ENCODE results near the gene ZNF74. TPM values are rescaled to one million over a fixed set of nuclear protein-coding genes. Genes with fewer than 3 reads are reported as not detected.
A peak's percentile ranks its signal among the peaks of the same experiment; 100 is the strongest.
"Not testable (repeated sequence)": the region's sequence is repeated elsewhere in the genome, so short reads cannot be mapped to it uniquely, and the experiment has no call there.

Gene ZNF74
- total and polyA plus RNA-seq, 7 donors: 2.1 to 4.8 (median 4.0) TPM

DNA sequence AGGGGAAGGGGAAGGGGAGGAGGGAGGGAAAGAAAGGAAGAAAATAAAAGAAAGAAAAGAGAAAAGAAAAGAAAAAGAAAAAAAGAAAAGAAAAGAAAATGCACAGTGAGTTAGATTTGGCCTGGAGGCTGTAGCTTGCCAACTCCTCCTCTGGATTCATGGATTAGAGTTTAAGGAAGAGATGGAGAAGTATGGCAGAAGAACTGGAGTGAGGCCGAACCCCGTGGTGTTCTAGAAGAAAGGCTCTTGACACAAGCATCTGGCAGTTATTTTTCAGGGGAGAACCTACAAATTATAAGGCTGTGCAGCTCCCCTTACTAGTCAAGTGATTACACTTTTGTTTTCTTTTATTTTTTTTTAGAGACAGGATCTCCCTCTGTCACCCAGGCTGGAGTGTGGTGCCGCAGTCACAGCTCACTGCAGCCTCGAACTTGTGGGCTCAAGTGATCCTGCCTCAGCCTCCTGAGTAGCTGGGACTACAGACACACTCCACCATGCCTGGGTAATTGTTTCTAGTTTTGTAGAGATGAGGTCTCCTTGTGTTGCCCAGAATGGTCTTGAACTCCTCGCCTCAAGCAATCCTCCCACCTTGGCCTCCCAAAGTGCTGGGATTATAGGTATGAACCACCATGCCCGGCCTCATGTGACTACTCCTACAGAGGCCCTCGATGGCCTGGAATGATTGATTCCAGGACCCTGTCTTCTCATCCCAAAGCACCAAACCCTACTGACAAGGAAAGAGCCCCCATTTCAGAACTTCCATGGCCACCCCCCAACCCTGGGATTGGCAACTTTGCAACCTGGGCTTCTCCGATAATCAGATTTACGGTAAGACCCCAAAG is 19.5 kb downstream of the ZNF74 start:
- intact Hi-C loops (cut with DNase I): loop anchor here in 1 of 2 donors (10.0 kb wide), 1 partner anchor 161 kb away; no protein-coding TSS in a partner anchor
- Histone ChIP-seq H3K27ac (no peak overlapping the region), H3K36me3 (ENCODE audit: insufficient read depth in 1 of 2, low read depth in 1 of 2) (no peaks in the 10 kb centered on the region), H3K4me1 (no peaks in the 10 kb centered on the region), H3K9me3 (no peaks in the 10 kb centered on the region), H3K4me3 (no peak overlapping the region), H3K27me3 (ENCODE audit: insufficient read depth in 3 of 3, low read length in 2 of 3) (no peaks in the 10 kb centered on the region)
- DNase-seq (peak in 1 of 2 donors; percentile 23), ATAC-seq (no peak)
- 92 to 94% (median 92%) methylated on average over 9 of the region's 9 CpGs for WGBS, 3 donors
- TF ChIP-seq, protein P1, sequence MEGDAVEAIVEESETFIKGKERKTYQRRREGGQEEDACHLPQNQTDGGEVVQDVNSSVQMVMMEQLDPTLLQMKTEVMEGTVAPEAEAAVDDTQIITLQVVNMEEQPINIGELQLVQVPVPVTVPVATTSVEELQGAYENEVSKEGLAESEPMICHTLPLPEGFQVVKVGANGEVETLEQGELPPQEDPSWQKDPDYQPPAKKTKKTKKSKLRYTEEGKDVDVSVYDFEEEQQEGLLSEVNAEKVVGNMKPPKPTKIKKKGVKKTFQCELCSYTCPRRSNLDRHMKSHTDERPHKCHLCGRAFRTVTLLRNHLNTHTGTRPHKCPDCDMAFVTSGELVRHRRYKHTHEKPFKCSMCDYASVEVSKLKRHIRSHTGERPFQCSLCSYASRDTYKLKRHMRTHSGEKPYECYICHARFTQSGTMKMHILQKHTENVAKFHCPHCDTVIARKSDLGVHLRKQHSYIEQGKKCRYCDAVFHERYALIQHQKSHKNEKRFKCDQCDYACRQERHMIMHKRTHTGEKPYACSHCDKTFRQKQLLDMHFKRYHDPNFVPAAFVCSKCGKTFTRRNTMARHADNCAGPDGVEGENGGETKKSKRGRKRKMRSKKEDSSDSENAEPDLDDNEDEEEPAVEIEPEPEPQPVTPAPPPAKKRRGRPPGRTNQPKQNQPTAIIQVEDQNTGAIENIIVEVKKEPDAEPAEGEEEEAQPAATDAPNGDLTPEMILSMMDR (IDR thresholded peaks at IDR 0.05): no peak

DNA sequence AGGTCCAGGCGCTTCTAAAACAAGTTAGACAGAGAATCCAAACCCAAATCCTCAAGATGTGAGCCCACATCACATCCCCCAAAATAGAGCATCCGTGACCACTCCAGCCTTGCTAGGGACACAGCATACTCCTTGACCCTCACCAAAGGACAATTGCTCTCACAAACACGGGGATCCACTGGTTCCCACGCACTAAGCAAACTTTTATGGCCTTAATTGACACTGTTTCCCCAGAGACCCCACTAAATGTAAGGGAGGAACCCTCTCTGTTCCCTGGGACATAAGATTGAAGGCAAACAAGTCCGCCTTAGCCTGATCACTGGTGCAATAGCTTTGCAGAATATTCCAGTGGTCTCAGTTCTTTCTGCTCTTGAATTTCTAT is 20.1 kb downstream of the ZNF74 start:
- intact Hi-C loops (cut with DNase I): loop anchor here in 1 of 2 donors (10.0 kb wide), 1 partner anchor 161 kb away; no protein-coding TSS in a partner anchor
- 79 to 91% (median 86%) methylated on average over 5 of the region's 5 CpGs for WGBS, 3 donors
- H3K9me3 ChIP-seq: no peaks in the 10 kb centered on the region
- H3K27ac ChIP-seq: no peak overlapping the region
- no peaks in the 10 kb centered on the region for H3K36me3 ChIP-seq (ENCODE audit: insufficient read depth in 1 of 2, low read depth in 1 of 2)
- no peaks in the 10 kb centered on the region for H3K4me1 ChIP-seq
- H3K27me3 ChIP-seq (ENCODE audit: insufficient read depth in 3 of 3, low read length in 2 of 3): no peaks in the 10 kb centered on the region
- ATAC-seq (no peak), DNase-seq (no peak)
- no peak overlapping the region for H3K4me3 ChIP-seq
- TF ChIP-seq, protein P1 (IDR thresholded peaks at IDR 0.05): no peak

DNA sequence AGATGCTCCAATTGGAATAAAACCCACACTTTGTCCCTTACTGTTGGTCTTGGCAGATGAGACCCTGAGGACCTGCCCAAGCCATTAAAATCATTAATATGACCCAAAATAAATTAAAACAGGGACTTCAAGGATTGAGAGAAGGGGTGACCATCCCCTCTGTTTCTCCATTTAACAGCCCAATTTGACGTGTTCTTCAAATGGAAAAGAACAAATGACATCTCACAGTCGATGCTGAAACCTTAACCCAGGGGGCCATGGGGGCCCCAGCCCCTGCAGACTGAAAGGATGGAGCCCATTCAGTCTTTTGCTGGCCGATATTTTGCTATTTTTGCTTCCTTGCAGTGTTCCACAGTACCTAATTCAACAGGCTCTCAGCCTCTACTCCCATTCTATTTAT is 20.5 kb downstream of the ZNF74 start:
- no peak for DNase-seq
- Histone ChIP-seq H3K4me1 (no peaks in the 10 kb centered on the region), H3K9me3 (no peaks in the 10 kb centered on the region), H3K36me3 (ENCODE audit: insufficient read depth in 1 of 2, low read depth in 1 of 2) (no peaks in the 10 kb centered on the region), H3K27ac (no peak overlapping the region), H3K4me3 (no peak overlapping the region), H3K27me3 (ENCODE audit: insufficient read depth in 3 of 3, low read length in 2 of 3) (no peaks in the 10 kb centered on the region)
- 50 to 75% (median 53%) methylated on average over 3 of the region's 3 CpGs for WGBS, 3 donors
- no peak for ATAC-seq
- intact Hi-C loops (cut with DNase I): loop anchor here in 1 of 2 donors (10.0 kb wide), 1 partner anchor 160 kb away; no protein-coding TSS in a partner anchor
- TF ChIP-seq, protein P1 (IDR thresholded peaks at IDR 0.05): no peak

DNA sequence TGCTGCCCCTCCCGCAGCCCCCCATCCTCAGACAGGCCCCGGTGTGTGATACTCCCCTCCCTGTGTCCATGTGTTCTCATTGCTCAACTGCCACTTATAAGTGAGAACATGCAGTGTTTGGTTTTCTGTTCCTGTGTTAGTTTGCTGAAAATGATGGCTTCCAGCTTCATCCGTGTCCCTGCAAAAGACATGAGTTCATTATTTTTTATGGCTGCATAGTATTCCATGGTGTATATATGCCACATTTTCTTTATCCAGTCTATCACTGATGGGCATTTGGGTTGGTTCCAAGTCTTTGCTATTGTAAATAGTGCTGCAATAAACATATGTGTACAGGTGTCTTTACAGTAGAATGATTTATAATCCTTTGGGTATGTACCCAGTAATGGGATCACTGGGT is 21.3 kb downstream of the ZNF74 start:
- intact Hi-C loops (cut with DNase I): loop anchor here in 1 of 2 donors (5.0 to 10.0 kb wide), 2 partner anchors 160 to 282 kb away; no protein-coding TSS in a partner anchor
- H3K4me1 ChIP-seq; H3K27me3 ChIP-seq (ENCODE audit: insufficient read depth in 3 of 3, low read length in 2 of 3); H3K27ac ChIP-seq; ATAC-seq; H3K4me3 ChIP-seq; H3K36me3 ChIP-seq (ENCODE audit: insufficient read depth in 1 of 2, low read depth in 1 of 2); H3K9me3 ChIP-seq: not testable (repeated sequence)
- WGBS, 3 donors: 82 to 85% (median 84%) methylated on average over 3 of the region's 3 CpGs
- DNase-seq: peak in 1 of 2 donors; percentile 2

DNA sequence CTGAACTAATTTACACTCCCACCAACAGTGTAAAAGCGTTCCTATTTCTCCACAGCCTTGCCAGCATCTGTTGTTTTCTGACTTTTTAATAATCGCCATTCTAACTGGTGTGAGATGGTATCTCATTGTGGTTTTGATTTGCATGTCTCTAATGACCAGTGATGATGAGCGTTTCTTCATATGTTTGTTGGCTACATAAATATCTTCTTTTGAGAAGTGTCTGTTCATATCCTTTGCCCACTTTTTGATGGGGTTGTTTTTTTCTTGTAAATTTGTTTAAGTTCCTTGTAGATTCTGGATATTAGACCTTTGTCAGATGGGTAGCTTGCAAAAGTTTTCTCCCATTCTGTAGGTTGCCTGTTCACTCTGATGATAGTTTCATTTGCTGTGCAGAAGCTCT is 21.7 kb downstream of the ZNF74 start:
- not testable (repeated sequence) for H3K36me3 ChIP-seq (ENCODE audit: insufficient read depth in 1 of 2, low read depth in 1 of 2); H3K4me1 ChIP-seq; H3K4me3 ChIP-seq; H3K9me3 ChIP-seq; ATAC-seq; H3K27ac ChIP-seq; H3K27me3 ChIP-seq (ENCODE audit: insufficient read depth in 3 of 3, low read length in 2 of 3); DNase-seq
- intact Hi-C loops (cut with DNase I): loop anchor here in 1 of 2 donors (5.0 to 10.0 kb wide), 2 partner anchors 159 to 282 kb away; no protein-coding TSS in a partner anchor
- 83 to 89% (median 84%) methylated on average over 3 of the region's 3 CpGs for WGBS, 3 donors

All from psoas muscle (tissue), 8 donors.